Measurements from ENCODE around the gene PCDHA13.
"Not testable (repeated sequence)": the region's sequence is repeated elsewhere in the genome, so short reads cannot be mapped to it uniquely, and the experiment has no call there.

The PCDHA13 gene

DNA sequence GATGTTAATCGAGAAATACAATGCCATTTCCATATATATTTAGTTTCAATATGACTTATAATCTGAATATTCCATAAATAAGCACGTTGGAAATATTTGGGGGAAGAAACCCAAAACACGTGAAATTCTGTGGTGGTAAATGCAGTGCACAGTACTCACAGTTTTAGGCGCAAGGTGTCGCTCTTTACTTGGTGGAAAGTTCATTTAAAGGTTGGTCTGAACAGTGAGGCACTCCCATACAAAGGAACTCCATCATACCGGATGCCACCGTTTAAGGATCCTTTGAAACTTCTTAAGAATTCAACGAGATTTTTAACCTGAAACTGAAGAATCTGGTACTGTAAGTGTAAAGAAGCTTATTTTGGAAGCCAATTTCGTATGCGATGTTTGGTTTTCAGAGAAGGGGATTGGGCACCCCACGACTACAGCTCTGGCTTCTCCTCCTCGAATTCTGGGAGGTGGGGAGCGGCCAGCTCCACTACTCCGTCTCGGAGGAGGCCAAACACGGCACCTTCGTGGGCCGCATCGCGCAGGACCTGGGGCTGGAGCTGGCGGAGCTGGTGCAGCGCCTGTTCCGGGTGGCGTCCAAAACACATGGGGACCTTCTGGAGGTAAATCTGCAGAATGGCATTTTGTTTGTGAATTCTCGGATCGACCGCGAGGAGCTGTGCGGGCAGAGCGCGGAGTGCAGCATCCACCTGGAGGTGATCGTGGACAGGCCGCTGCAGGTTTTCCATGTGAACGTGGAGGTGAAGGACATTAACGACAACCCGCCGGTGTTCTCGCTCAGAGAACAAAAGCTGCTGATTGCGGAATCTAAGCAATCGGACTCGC is 13.0 kb upstream of the PCDHA13 start, which contains the start of gene PCDHA11:
Gene PCDHA11, plus strand, starts transcription at position 237 of the 834 bp plus-strand sequence. Its CDS starts 147 bp downstream, at position 384.
- DNase-seq (ENCODE audit: low spot score), result peak; percentile 83

DNA sequence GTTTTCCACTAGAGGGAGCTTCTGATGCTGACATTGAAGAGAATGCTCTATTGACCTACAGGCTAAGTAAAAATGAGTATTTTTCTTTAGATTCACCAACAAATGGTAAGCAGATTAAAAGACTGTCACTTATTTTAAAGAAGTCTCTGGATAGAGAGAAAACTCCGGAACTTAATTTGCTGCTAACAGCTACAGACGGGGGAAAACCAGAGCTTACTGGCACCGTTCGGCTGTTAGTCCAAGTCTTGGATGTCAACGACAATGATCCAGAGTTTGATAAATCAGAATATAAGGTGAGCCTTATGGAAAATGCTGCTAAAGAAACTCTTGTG is 12.4 kb upstream of the PCDHA13 start:
- no peak for DNase-seq (ENCODE audit: low spot score)

DNA sequence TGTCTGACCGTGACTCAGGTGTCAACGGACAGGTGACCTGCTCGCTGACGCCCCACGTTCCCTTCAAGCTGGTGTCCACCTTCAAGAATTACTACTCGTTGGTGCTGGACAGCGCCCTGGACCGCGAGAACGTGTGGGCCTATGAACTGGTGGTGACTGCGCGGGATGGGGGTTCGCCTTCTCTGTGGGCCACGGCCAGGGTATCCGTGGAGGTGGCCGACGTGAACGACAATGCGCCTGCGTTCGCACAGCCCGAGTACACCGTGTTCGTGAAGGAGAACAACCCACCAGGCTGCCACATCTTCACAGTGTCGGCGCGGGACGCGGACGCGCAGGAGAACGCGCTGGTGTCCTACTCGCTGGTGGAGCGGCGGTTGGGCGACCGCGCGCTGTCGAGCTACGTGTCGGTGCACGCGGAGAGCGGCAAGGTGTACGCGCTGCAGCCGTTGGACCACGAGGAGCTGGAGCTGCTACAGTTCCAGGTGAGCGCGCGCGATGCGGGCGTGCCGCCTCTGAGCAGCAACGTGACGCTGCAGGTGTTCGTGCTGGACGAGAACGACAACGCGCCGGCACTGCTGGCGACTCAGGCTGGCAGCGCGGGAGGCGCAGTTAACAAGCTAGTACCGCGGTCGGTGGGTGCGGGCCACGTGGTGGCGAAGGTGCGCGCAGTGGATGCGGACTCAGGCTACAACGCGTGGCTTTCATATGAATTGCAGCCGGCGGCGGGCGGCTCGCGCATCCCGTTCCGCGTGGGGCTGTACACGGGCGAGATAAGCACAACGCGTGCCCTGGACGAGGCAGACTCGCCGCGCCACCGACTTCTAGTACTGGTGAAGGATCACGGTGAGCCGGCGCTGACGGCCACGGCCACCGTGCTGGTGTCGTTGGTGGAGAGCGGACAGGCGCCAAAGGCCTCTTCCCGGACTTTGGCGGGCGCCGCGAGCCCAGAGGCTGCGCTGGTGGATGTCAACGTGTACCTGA is 11.4 kb upstream of the PCDHA13 start:
- DNase-seq (ENCODE audit: low spot score), result no peak

DNA sequence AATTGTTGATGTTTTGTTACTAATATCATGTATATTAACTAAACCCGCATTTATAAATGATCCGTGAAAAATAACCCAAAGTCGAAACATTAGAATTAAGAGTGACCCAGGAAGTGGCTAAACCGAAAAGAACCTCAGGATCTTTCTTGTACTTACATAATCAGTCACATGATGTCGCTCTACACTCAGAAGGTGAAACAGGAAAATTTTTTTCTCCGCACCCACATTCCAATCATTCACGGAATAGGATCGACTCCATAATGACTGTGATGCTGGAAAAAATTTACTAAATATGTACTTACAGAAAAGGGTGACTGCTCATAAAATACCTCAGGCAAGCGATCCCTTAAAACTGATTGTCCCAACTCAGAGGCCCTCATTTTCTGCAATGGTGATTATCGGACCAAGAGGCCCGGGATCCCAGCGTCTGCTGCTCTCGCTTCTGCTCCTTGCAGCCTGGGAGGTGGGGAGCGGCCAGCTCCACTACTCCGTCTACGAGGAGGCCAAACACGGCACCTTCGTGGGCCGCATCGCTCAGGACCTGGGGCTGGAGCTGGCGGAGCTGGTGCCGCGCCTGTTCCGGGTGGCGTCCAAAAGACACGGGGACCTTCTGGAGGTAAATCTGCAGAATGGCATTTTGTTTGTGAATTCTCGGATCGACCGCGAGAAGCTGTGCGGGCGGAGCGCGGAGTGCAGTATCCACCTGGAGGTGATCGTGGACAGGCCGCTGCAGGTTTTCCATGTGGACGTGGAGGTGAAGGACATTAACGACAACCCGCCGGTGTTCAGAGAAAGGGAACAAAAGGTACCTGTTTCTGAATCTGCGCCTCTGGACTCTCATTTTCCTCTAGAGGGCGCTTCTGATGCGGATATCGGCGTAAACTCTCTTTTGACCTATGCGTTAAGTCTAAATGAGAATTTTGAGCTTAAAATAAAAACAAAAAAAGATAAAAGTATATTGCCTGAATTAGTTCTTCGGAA is 6.5 kb upstream of the PCDHA13 start, which contains the start of gene PCDHA12:
Gene PCDHA12, plus strand, starts transcription at position 224 of the 981 bp plus-strand sequence. Its CDS starts 165 bp downstream, at position 389.
- DNase-seq (ENCODE audit: low spot score), result peak; percentile 69

DNA sequence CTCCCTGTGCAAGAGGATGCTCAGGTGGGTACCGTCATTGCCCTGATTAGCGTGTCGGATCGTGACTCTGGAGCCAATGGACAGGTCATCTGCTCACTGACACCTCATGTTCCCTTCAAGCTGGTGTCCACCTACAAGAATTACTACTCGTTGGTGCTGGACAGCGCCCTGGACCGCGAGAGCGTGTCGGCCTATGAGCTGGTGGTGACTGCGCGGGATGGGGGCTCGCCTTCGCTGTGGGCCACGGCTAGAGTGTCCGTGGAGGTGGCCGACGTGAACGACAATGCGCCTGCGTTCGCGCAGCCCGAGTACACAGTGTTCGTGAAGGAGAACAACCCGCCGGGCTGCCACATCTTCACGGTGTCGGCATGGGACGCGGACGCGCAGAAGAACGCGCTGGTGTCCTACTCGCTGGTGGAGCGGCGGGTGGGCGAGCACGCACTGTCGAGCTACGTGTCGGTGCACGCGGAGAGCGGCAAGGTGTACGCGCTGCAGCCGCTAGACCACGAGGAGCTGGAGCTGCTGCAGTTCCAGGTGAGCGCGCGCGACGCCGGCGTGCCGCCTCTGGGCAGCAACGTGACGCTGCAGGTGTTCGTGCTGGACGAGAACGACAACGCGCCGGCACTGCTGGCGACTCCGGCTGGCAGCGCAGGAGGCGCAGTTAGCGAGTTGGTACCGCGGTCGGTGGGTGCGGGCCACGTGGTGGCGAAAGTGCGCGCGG is 5.2 kb upstream of the PCDHA13 start:
- DNase-seq (ENCODE audit: low spot score), result not testable (repeated sequence)

DNA sequence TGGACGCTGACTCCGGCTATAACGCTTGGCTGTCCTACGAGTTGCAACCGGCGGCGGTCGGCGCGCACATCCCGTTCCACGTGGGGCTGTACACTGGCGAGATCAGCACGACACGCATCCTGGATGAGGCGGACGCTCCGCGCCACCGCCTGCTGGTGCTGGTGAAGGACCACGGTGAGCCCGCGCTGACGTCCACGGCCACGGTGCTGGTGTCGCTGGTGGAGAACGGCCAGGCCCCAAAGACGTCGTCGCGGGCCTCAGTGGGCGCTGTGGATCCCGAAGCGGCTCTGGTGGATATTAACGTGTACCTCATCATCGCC is 4.7 kb upstream of the PCDHA13 start:
- no peak for DNase-seq (ENCODE audit: low spot score)

DNA sequence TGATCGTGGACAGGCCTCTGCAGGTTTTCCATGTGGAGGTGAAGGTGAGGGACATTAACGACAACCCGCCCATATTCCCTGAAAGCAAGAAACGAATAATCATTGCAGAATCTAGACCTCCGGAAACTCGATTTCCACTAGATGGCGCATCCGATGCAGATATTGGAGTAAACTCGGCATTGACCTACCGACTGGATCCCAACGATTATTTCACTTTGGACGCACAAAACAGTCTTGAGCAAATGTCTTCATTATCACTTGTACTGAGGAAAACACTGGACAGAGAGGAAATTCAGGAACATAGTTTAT is 621 bp downstream of the PCDHA13 start:
- DNase-seq (ENCODE audit: low spot score), result peak; percentile 13

DNA sequence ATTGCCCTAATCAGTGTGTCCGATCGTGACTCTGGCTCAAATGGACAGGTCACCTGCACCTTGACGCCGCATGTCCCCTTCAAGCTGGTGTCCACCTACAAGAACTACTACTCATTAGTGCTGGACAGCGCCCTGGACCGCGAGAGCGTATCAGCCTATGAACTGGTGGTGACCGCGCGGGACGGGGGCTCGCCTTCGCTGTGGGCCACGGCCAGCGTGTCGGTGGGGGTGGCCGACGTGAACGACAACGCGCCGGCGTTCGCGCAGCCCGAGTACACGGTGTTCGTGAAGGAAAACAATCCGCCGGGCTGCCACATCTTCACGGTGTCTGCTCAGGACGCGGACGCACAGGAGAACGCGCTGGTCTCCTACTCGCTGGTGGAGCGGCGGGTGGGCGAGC is 1.4 kb downstream of the PCDHA13 start:
- DNase-seq (ENCODE audit: low spot score), result no peak

DNA sequence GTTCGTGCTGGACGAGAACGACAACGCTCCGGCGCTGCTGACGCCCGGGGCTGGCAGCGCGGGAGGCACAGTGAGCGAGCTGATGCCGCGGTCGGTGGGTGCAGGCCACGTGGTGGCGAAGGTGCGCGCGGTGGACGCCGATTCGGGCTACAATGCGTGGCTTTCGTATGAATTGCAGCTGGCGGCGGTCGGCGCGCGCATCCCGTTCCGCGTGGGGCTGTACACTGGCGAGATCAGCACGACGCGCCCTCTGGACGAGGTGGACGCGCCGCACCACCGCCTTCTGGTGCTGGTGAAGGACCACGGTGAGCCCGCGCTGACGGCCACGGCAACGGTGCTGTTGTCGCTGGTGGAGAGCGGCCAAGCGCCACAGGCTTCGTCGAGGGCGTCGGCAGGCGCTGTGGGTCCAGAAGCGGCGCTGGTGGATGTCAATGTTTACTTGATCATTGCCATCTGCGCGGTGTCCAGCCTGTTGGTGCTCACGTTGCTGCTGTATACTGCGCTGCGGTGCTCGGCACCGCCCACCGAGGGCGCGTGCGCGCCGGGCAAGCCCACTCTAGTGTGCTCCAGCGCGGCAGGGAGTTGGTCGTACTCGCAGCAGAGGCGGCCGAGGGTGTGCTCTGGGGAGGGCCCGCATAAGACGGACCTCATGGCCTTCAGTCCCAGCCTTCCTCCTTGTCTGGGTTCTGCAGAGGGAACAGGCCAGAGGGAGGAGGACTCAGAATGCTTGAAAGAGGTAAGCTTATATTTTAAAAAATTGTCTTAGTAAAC is 2.2 kb downstream of the PCDHA13 start:
- no peak for DNase-seq (ENCODE audit: low spot score)

DNA sequence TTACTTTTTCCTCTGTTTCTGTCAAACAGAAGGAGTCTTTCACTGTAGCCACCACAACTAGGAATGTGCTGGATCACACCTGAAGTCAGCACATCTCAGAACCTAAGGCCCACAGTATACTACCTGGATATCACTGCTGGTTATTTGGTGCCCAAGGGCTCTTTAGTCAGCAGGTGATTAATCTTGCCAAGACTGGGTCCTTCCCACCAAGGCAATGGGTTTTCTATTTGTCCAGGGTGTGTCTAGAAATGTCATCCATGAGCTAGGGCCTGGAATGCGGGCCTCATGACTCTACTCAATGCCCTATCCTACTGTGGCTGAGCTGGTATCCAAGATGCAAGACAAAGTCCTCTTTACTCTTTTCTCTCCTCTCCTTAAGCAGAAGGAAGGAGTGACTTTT is 34.4 kb downstream of the PCDHA13 start:
- no peak for DNase-seq (ENCODE audit: low spot score)

DNA sequence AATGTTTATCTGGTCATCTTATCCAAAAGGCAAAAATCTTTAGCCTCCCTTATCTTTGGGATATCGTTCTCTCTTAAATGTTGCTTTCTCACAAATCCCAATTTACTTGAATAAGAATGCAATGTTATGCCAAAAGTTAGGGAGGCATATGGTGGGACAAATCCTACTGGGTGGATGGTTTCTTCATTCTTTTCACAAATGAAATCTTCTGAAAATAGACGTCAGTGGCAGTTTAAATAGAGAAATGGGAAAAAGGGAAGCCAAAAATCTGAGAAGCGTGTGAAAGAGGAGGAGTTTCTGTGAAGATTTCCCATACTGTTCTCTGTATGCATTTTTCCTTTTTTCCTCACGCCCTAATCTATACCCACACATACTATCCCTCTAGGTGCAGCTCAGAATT is 41.7 kb downstream of the PCDHA13 start:
- DNase-seq (ENCODE audit: low spot score), result peak; percentile 11

DNA sequence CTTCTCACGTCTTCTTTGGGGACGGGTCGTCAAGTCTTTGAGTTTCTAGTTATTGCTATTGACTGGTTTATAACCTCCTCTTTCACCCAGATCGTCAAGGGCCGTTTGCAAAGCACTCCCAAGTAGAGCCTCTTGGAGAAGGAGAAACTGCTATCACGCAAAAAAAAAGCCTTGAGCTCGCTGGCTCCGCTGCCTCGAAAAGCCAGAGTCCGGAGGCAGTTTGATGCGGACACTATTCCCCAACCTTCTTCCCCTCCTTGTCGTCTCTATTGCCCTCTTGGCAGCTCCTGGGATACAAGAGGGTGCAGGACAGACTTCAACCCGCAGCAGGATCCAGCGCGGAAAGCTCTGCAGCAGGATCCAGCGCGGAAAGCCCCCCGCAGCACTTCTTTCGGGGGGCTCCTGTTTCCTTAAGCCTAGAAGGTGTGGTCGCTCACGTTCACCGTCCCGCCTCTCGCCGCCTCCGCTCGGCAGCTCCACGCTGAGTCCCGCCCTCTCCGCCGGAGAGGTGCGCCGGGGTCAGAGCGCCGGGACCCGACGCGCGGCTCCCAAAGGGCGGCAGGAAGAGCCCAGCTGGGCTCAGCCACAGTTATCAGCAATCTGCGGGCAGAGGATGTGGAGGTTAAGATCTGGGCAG is 44.0 kb downstream of the PCDHA13 start, which contains the start of gene PCDHAC1:
Gene PCDHAC1, plus strand, starts transcription at position 494 of the 637 bp plus-strand sequence. CDS start 594 bp downstream, outside the sequence.
- DNase-seq (ENCODE audit: low spot score), result peak; percentile 51

DNA sequence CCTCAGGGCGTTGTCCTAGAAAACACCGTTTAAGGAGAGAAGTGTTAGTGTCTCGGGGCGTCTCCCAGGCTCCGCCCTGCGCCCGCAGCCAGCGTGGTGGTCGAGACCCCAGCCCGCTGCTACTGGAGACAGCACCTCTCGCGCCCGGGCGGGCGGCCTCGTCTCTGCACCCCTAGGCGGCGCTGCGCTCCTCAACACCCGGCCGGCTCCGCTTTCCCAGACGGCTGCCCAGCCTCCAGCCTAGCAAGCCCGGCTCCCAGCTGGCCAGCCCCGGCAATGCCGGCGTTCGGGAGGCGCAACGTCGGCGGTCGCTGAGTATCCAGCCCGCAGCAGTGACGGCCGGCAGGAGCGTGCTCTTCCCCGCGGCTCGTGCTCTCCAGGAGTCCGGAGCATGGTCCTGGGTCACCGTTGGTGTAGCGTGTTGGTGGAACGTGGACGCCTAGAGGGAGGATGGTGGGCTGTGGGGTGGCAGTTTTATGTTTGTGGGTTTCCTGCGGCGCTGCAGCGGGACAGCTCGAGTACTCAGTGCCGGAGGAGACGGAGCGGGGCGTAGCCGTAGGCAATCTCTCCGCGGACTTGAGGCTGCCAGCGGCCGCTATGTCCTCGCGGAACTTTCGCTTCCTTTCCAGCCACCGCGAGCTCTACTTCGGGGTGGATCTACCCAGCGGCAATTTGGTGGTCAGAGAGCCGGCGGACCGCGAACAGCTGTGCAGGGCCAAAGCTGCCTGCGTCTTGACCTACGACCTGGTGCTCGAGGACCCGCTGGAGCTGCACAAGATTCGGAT is 44.7 kb downstream of the PCDHA13 start:
- DNase-seq (ENCODE audit: low spot score), result peak; percentile 83

DNA sequence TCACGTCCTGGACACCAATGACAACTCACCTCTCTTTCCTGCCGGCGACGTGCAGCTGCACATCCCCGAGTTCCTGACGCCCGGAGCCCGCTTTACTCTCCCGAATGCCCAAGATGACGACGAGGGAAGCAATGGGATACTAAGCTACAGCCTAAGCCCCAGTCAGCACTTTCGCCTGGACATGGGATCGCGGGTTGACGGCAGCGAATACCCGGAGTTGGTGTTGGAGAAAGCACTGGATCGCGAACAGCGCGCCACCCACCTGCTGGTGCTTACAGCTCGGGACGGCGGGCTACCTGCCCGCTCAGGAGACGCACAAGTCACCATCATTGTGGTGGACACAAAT is 45.3 kb downstream of the PCDHA13 start:
- DNase-seq (ENCODE audit: low spot score), result peak; percentile 20

Data from cerebellar cortex (tissue), 1 donor.